ENCODE measurements around the gene DIP2A.
A peak's percentile ranks its signal among the peaks of the same experiment; 100 is the strongest.

Gene DIP2A

DNA sequence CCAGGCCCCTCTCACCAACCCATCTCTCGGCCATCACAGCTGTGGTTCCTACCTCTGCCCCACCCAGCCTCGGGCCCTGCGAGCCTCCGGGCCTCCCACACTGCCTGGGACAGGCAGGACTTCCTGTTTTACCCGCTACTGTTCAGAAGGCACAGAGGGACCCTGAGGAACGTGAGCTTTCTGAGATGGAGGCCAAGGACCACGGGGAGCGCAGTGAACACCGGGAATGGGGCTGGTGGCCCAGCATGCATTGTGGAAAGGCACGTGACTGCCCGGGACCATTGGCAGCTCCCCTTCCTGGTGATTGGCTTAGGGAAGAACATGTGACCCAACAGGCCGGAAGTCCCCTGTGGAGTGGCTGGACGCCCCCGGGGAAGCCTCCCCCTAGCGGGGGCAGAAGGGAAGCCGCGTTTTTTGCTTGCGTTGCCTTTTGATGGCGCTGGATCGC, 139.2 kb downstream of the DIP2A start:
- TF ChIP-seq, protein P1, sequence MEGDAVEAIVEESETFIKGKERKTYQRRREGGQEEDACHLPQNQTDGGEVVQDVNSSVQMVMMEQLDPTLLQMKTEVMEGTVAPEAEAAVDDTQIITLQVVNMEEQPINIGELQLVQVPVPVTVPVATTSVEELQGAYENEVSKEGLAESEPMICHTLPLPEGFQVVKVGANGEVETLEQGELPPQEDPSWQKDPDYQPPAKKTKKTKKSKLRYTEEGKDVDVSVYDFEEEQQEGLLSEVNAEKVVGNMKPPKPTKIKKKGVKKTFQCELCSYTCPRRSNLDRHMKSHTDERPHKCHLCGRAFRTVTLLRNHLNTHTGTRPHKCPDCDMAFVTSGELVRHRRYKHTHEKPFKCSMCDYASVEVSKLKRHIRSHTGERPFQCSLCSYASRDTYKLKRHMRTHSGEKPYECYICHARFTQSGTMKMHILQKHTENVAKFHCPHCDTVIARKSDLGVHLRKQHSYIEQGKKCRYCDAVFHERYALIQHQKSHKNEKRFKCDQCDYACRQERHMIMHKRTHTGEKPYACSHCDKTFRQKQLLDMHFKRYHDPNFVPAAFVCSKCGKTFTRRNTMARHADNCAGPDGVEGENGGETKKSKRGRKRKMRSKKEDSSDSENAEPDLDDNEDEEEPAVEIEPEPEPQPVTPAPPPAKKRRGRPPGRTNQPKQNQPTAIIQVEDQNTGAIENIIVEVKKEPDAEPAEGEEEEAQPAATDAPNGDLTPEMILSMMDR (IDR thresholded peaks at IDR 0.05; ENCODE audit: low read length, missing control alignments): no peak
- no peak for DNase-seq (ENCODE audit: low read depth)
- H3K4me3 ChIP-seq (replicated peaks; ENCODE audit: low read depth, low read length): no peak overlapping the region

DNA sequence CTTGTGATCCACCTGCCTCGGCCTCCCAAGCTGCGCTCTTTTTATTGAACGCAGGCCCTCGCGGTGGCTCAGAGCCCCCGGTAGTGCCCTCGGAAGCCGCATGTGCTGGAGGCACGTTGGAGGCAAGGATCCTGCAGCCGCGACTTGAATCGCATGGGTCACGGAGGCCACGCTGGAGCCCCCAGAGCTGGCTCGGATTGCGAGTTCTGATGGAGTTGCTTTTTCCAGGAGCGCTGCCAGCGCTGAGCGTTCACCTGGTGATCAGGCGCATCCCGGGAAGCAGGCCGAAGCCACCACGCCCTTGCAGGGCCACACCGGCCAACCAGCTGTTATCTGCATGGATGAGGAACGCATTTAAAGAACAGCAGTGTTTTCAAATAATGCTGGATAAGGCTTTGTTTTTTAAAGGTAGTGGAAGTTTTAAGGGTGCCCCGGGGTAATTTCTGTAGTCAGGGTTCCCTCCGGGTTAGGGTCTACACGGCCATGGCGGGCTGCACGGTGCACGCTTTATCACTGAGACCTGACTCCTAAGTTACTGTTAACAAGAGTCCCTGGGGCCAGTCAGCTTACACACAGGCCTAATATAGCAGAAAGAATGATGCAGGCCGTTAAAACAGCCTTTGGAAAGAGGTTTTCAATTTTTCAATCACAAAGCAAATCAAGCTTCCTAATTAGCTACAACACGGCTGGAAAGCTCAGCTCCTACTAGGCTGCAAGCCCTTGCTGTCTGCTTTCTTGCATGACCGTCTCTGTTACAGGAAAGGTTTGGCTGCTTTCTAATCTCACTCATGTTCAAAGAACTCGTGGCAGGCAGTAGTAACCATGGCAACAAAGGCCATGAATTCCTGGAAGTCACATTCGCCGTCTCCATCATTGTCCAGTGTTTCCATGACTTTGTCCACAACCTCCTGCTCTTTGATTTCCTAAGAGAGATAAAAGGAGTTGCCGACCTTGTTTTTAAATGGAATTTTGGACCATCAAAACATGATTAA, 140.2 kb downstream of the DIP2A start:
- no peak overlapping the region for H3K4me3 ChIP-seq (replicated peaks; ENCODE audit: low read depth, low read length)
- TF ChIP-seq, protein P1 (IDR thresholded peaks at IDR 0.05; ENCODE audit: low read length, missing control alignments): no peak
- DNase-seq (ENCODE audit: low read depth): peak; percentile 95

DNA sequence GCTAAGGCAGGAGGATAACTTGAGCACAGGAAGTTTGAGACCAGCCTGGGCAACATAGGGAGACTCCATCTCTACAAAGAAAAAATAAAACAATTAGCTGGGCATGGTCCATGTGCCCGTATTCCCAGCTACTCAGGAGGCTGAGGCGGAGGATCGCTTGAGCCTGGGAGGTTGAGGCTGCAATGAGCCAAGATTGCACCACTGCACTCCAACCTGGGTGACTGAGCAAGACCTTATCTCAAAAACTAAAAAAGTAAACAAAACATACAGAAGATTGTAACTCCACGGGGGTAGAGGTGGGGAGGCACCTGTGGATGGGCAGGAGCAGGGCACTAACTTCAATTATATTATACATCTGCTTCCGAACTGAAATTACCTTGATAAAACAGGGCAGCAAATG, 141.6 kb downstream of the DIP2A start:
- DNase-seq (ENCODE audit: low read depth): no peak
- TF ChIP-seq, protein P1 (IDR thresholded peaks at IDR 0.05; ENCODE audit: low read length, missing control alignments): no peak
- no peak overlapping the region for H3K4me3 ChIP-seq (replicated peaks; ENCODE audit: low read depth, low read length)

DNA sequence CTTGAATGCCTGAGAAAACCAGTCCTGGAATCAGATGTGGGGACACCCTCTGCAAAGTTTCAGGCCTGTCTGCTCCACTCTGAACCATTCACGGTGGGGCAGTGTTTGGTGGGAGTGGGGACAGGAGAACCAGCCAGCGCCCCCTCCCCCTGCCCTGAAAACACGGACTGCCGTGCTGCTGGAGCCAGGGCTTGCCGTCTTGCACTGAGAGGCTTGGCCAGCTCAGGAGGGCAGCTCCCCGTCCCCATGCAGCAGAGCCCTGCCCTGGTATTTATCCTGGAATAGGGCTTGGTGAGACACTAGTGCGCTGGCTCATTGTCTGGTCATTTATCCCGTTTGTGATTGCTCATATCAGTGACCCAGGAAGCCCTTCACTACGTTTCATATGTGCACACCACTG, 142.3 kb downstream of the DIP2A start:
- TF ChIP-seq, protein P1 (IDR thresholded peaks at IDR 0.05; ENCODE audit: low read length, missing control alignments): no peak
- H3K4me3 ChIP-seq (replicated peaks; ENCODE audit: low read depth, low read length): no peak overlapping the region
- no peak for DNase-seq (ENCODE audit: low read depth)

DNA sequence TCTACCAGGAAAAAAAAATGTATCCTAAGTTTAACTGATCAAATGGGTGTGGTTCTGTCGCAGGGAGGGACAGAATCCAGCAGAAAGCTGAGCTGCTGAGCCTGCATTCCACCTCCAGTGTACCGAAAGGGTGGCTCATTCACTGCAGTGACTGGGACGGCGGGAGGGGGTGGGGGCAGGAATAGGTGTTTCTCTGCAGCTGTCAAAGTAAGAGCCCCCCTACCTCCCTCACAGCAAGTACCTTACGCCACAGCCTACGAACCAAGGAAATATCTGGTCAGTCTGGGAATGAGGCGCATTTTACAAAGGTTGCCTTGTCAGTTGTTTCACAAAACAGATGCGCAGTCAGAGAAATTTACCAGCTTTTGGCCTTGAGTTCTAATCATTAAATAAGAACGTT, 144.5 kb downstream of the DIP2A start:
- DNase-seq (ENCODE audit: low read depth): no peak
- TF ChIP-seq, protein P1 (IDR thresholded peaks at IDR 0.05; ENCODE audit: low read length, missing control alignments): no peak
- no peak overlapping the region for H3K4me3 ChIP-seq (replicated peaks; ENCODE audit: low read depth, low read length)

DNA sequence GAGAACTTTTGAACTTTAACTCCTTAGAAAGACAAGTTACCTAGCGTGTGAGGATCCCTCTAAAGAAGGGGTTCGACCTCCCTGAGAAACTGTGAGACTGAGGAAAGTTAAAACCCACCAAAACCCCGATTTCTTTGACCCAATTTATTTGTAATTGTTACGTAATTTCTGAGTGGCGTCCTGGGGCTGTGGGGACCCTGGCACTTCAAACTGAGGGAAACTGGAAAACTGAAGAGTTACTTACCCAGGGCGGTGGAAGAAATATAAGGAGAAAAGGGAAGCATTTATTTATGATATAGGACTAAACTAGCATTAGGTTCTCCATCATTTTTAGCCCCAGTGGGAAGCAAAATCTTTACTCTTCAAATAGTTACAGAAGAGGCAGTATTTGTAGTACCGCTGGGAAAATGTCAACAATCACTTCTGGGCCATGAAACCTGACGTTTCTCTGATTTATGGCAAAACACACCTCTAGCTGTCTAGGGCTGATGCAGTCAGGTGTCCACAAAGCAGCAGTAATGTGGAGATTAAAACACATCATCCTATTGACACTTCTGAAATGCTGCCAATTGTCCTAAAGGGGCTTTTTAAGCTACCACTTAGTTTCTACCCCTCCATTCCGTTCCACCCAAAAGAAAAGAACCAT, 145.8 kb downstream of the DIP2A start:
- no peak overlapping the region for H3K4me3 ChIP-seq (replicated peaks; ENCODE audit: low read depth, low read length)
- DNase-seq (ENCODE audit: low read depth): no peak
- TF ChIP-seq, protein P1 (IDR thresholded peaks at IDR 0.05; ENCODE audit: low read length, missing control alignments): no peak

Measured in fibroblast of pulmonary artery (primary cell).